ENCODE results near the gene PTH2R.
"Not testable (repeated sequence)": the region's sequence is repeated elsewhere in the genome, so short reads cannot be mapped to it uniquely, and the experiment has no call there.

Gene PTH2R

GRCh38 chr2:208488686-208489564 lies 82.3 kb downstream of the PTH2R start:
- FAIRE-seq, result no peak

GRCh38 chr2:208489687-208490086 lies 83.1 kb downstream of the PTH2R start:
- FAIRE-seq, result no peak

- FAIRE-seq, result no peak
Observed at GRCh38 chr2:208490492-208490891, 83.9 kb downstream of the PTH2R start.

- no peak for FAIRE-seq
Observed at GRCh38 chr2:208491641-208492040, 85.0 kb downstream of the PTH2R start.

- no peak for FAIRE-seq
Observed at GRCh38 chr2:208492069-208492468, 85.5 kb downstream of the PTH2R start.

GRCh38 chr2:208493186-208493585 lies 86.6 kb downstream of the PTH2R start:
- no peak for FAIRE-seq

GRCh38 chr2:208496129-208496528 lies 89.5 kb downstream of the PTH2R start:
- FAIRE-seq, result no peak

- no peak for FAIRE-seq
Observed at GRCh38 chr2:208501206-208501605, 94.6 kb downstream of the PTH2R start.

- no peak for FAIRE-seq
Observed at GRCh38 chr2:208502288-208502687, 95.7 kb downstream of the PTH2R start.

- FAIRE-seq, result not testable (repeated sequence)
Observed at GRCh38 chr2:208505365-208505764, 98.8 kb downstream of the PTH2R start.

GRCh38 chr2:208509586-208509985 lies 103.0 kb downstream of the PTH2R start:
- FAIRE-seq, result no peak

GRCh38 chr2:208511016-208511415 lies 104.4 kb downstream of the PTH2R start:
- no peak for FAIRE-seq

GRCh38 chr2:208511573-208511972 lies 105.0 kb downstream of the PTH2R start:
- FAIRE-seq, result no peak

- FAIRE-seq, result no peak
Observed at GRCh38 chr2:208515099-208515498, 108.5 kb downstream of the PTH2R start.

GRCh38 chr2:208523069-208523468 lies 116.5 kb downstream of the PTH2R start:
- not testable (repeated sequence) for FAIRE-seq

GRCh38 chr2:208525165-208525564 lies 118.6 kb downstream of the PTH2R start:
- FAIRE-seq, result not testable (repeated sequence)

- no peak for FAIRE-seq
Observed at GRCh38 chr2:208529796-208530195, 123.2 kb downstream of the PTH2R start.

GRCh38 chr2:208531361-208531760 lies 124.8 kb downstream of the PTH2R start:
- FAIRE-seq, result no peak

GRCh38 chr2:208535578-208535977 lies 129.0 kb downstream of the PTH2R start:
- not testable (repeated sequence) for FAIRE-seq

- no peak for FAIRE-seq
Observed at GRCh38 chr2:208541461-208541988, 134.9 kb downstream of the PTH2R start.

- no peak for FAIRE-seq
Observed at GRCh38 chr2:208541989-208542464, 135.4 kb downstream of the PTH2R start.

- no peak for FAIRE-seq
Observed at GRCh38 chr2:208542465-208543041, 136.0 kb downstream of the PTH2R start.
